ENCODE data around the gene GBGT1.

The GBGT1 gene

GRCh38 chr9:133121198-133121914, 42.4 kb downstream of the GBGT1 start, which contains the start of gene RALGDS:
RALGDS (minus strand) TSS chr9:133121240; CDS start chr9:133121154, 86 bp downstream.
- Histone ChIP-seq H3F3A (ENCODE audit: insufficient read depth) (peaks cover 6% of the 10 kb centered on the region; the same call in 1 of the 2 replicates), H3K4me3 (ENCODE audit: insufficient read depth, low read length, poor library complexity, severe bottlenecking) (peak within 1 kb of the TSS; percentile 51), H3K27me3 (ENCODE audit: low read length) (no peaks in the 10 kb centered on the region), H3K9me3 (ENCODE audit: insufficient read depth, low read length) (no peaks in the 10 kb centered on the region), H4K20me1 (ENCODE audit: low read depth, low read length) (no peaks in the 10 kb centered on the region; the same call in 1 of the 2 replicates), H3K4me2 (ENCODE audit: low read depth, low read length, poor library complexity, severe bottlenecking) (peak within 1 kb of the TSS; percentile 65), H3K36me3 (ENCODE audit: low read length) (no peaks in the 10 kb centered on the region), H3K9ac (ENCODE audit: low read length) (peak within 1 kb of the TSS; percentile 58), H3K79me2 (ENCODE audit: insufficient read depth, low read length) (no peaks in the 10 kb centered on the region; the same call in 1 of the 2 replicates), H3K27ac (ENCODE audit: low read depth, low read length) (peak within 1 kb of the TSS; percentile 6; the same call in 1 of the 2 replicates), H3K9me2 (replicated peaks; ENCODE audit: insufficient read depth, low read length) (no peaks in the 10 kb centered on the region), H2AFZ (ENCODE audit: low read depth, low read length, severe bottlenecking) (peak within 1 kb of the TSS; percentile 19)
- TF ChIP-seq CTCF (IDR thresholded peaks at IDR 0.05; ENCODE audit: insufficient read depth, low read length, poor library complexity, severe bottlenecking) (no peak), EZH2phosphoT487 (conservative IDR thresholded peaks at IDR 0.05; ENCODE audit: low read length) (no peak)

DNA sequence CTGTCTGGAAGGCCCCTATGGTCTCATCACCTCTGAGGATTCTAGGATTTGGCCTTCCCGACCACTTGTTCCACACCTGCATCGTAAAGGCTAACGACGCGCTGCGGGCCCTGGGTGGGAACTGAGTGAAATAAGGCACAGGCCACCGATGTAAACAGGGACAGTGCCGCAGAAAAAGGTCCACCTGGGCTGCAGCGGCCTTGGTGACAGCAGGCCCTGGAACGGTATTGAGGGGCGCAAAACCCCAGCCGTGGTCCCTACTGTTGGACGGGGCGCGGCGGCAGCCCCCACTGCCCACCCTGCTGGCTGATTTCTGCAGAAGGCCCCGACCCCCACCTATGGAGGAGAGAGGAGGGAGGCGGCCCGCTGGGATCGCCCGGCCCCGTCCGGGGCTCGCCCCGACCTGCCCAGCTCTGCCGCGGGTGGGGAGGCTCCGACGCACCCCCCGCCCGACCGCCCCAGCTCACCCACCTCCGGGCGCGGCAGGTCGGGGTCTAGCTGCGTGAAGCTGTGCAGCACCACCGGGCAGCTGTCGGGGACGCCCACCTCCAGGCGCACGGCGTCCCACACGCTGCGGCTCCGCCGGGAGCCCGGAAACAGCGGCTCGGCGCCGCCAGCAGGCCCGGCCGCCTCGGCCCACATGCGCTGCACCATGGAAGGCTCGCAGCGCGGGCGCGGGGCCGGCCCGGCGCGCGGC, 43.1 kb downstream of the GBGT1 start:
- TF ChIP-seq EZH2phosphoT487 (conservative IDR thresholded peaks at IDR 0.05; ENCODE audit: low read length), result no peak
- no peak for TF ChIP-seq CTCF (IDR thresholded peaks at IDR 0.05; ENCODE audit: insufficient read depth, low read length, poor library complexity, severe bottlenecking)
- no peaks in the 10 kb centered on the region for H3K36me3 ChIP-seq (ENCODE audit: low read length)
- H3K9me2 ChIP-seq (replicated peaks; ENCODE audit: insufficient read depth, low read length), result no peaks in the 10 kb centered on the region
- peaks cover 6% of the 10 kb centered on the region; the same call in 1 of the 2 replicates for H3F3A ChIP-seq (ENCODE audit: insufficient read depth)
- H4K20me1 ChIP-seq (ENCODE audit: low read depth, low read length), result no peaks in the 10 kb centered on the region; the same call in 1 of the 2 replicates
- no peaks in the 10 kb centered on the region for H3K27me3 ChIP-seq (ENCODE audit: low read length)
- H3K9ac ChIP-seq (ENCODE audit: low read length), result peak overlapping the region; percentile 58
- H3K4me3 ChIP-seq (ENCODE audit: insufficient read depth, low read length, poor library complexity, severe bottlenecking), result peak overlapping the region; percentile 51
- no peaks in the 10 kb centered on the region for H3K79me2 ChIP-seq (ENCODE audit: insufficient read depth, low read length)
- H3K27ac ChIP-seq (ENCODE audit: low read depth, low read length), result no peak overlapping the region
- H2AFZ ChIP-seq (ENCODE audit: low read depth, low read length, severe bottlenecking), result no peak overlapping the region
- H3K9me3 ChIP-seq (ENCODE audit: insufficient read depth, low read length), result no peaks in the 10 kb centered on the region
- peak overlapping the region; percentile 65 for H3K4me2 ChIP-seq (ENCODE audit: low read depth, low read length, poor library complexity, severe bottlenecking)

GRCh38 chr9:133119846-133120500, 43.7 kb downstream of the GBGT1 start:
- Histone ChIP-seq H3K27ac (ENCODE audit: low read depth, low read length) (no peak overlapping the region), H3K36me3 (ENCODE audit: low read length) (no peaks in the 10 kb centered on the region), H3K79me2 (ENCODE audit: insufficient read depth, low read length) (no peaks in the 10 kb centered on the region), H3K9me2 (replicated peaks; ENCODE audit: insufficient read depth, low read length) (no peaks in the 10 kb centered on the region), H3K9ac (ENCODE audit: low read length) (no peak overlapping the region), H3K9me3 (ENCODE audit: insufficient read depth, low read length) (no peaks in the 10 kb centered on the region), H3K4me3 (ENCODE audit: insufficient read depth, low read length, poor library complexity, severe bottlenecking) (no peak overlapping the region), H3K4me2 (ENCODE audit: low read depth, low read length, poor library complexity, severe bottlenecking) (peak overlapping the region; percentile 65), H3K27me3 (ENCODE audit: low read length) (no peaks in the 10 kb centered on the region), H4K20me1 (ENCODE audit: low read depth, low read length) (no peaks in the 10 kb centered on the region; the same call in 1 of the 2 replicates), H2AFZ (ENCODE audit: low read depth, low read length, severe bottlenecking) (no peak overlapping the region), H3F3A (ENCODE audit: insufficient read depth) (peaks cover 6% of the 10 kb centered on the region; the same call in 1 of the 2 replicates)
- TF ChIP-seq EZH2phosphoT487 (conservative IDR thresholded peaks at IDR 0.05; ENCODE audit: low read length) (no peak), CTCF (IDR thresholded peaks at IDR 0.05; ENCODE audit: insufficient read depth, low read length, poor library complexity, severe bottlenecking) (no peak)

Measured in SU-DHL-6 (cell line).